H9 (cell line): ENCODE results near the gene NDST1. TPM values are rescaled to one million over a fixed set of nuclear protein-coding genes. Genes with fewer than 3 reads are reported as not detected.

Experiments used
- DNase-seq: peaks from one replicate; pipeline ENCODE4 v3.0.0-alpha.2; 2017
- H2AFZ ChIP-seq: one replicate; pipeline ENCODE4 v1.6.1; 2013; ENCODE audit warnings: mild to moderate bottlenecking, low read length, control low read depth, moderate library complexity
- H2AK5ac ChIP-seq: 2 replicates; pipeline ENCODE4 v1.6.1; 2013; ENCODE audit warnings: low read length, control low read depth, mixed read lengths; ENCODE audit not compliant: insufficient read length
- H2BK120ac ChIP-seq: one replicate; pipeline ENCODE4 v1.6.1; 2013; ENCODE audit warnings: low read depth, mild to moderate bottlenecking, low read length, control low read depth, inconsistent platforms; ENCODE audit not compliant: poor library complexity, severe bottlenecking
- H2BK12ac ChIP-seq: 2 replicates; pipeline ENCODE4 v1.6.1; 2013; ENCODE audit warnings: low read length, control low read depth, mixed read lengths, low read depth; ENCODE audit not compliant: insufficient read length
- H2BK15ac ChIP-seq: 2 replicates; pipeline ENCODE4 v1.6.1; 2013; ENCODE audit warnings: low read depth, low read length, control low read depth
- H2BK20ac ChIP-seq: one replicate; pipeline ENCODE4 v1.6.1; 2013; ENCODE audit warnings: low read depth, mild to moderate bottlenecking, low read length, control low read depth, inconsistent platforms; ENCODE audit not compliant: poor library complexity, severe bottlenecking
- H2BK5ac ChIP-seq: 2 replicates; pipeline ENCODE4 v1.6.1; 2013; ENCODE audit warnings: low read length, control low read depth, mixed read lengths; ENCODE audit not compliant: insufficient read length
- H3K14ac ChIP-seq: 2 replicates; pipeline ENCODE4 v1.6.1; 2013; ENCODE audit warnings: low read length, control low read depth; ENCODE audit not compliant: insufficient read depth
- H3K18ac ChIP-seq: 2 replicates; pipeline ENCODE4 v1.6.1; 2013; ENCODE audit warnings: low read depth, mild to moderate bottlenecking, mixed read lengths, low read length, control low read depth; ENCODE audit not compliant: insufficient read length
- H3K23ac ChIP-seq: 2 replicates; pipeline ENCODE4 v1.6.1; 2013; ENCODE audit warnings: low read length, control low read depth, mixed read lengths, low read depth; ENCODE audit not compliant: insufficient read length
- H3K23me2 ChIP-seq: 2 replicates; pipeline ENCODE4 v1.6.1; 2013; ENCODE audit warnings: low read depth, mild to moderate bottlenecking, mixed read lengths, low read length, control low read depth; ENCODE audit not compliant: insufficient read length, poor library complexity, severe bottlenecking
- H3K27ac ChIP-seq: 2 replicates; pipeline ENCODE4 v1.5.1; 2013; ENCODE audit warnings: low read length, control low read depth, mixed read lengths, low read depth; ENCODE audit not compliant: insufficient read length
- H3K27me3 ChIP-seq: 2 replicates; pipeline ENCODE4 v1.6.1; 2013; ENCODE audit warnings: low read length, control low read depth, inconsistent platforms; ENCODE audit not compliant: insufficient read depth
- H3K4ac ChIP-seq: 2 replicates; pipeline ENCODE4 v1.6.1; 2013; ENCODE audit warnings: low read depth, mild to moderate bottlenecking, control low read depth, inconsistent platforms, low read length, moderate library complexity
- H3K4me1 ChIP-seq: 2 replicates; pipeline ENCODE4 v1.6.1; 2013; ENCODE audit warnings: low read length, control low read depth, inconsistent platforms; ENCODE audit not compliant: insufficient read depth
- H3K4me2 ChIP-seq: 2 replicates; pipeline ENCODE4 v1.6.1; 2013; ENCODE audit warnings: low read length, control low read depth, mixed read lengths; ENCODE audit not compliant: insufficient read length, insufficient read depth
- H3K56ac ChIP-seq: 2 replicates; pipeline ENCODE4 v1.6.1; 2013; ENCODE audit warnings: low read depth, mild to moderate bottlenecking, mixed read lengths, low read length, control low read depth; ENCODE audit not compliant: insufficient read length
- H3K79me1 ChIP-seq: 2 replicates; pipeline ENCODE4 v1.6.1; 2013; ENCODE audit warnings: low read depth, mild to moderate bottlenecking, moderate library complexity, low read length, control low read depth, inconsistent platforms; ENCODE audit not compliant: insufficient read depth, poor library complexity, severe bottlenecking
- H3K79me2 ChIP-seq: 2 replicates; pipeline ENCODE4 v1.6.1; 2013; ENCODE audit warnings: low read length, control low read depth, inconsistent platforms; ENCODE audit not compliant: insufficient read depth
- H3K9ac ChIP-seq: 2 replicates; pipeline ENCODE4 v1.6.1; 2013; ENCODE audit warnings: low read length, control low read depth, mixed read lengths; ENCODE audit not compliant: insufficient read length; ENCODE audit errors: extremely low read depth
- H3K9me3 ChIP-seq: one replicate; pipeline ENCODE4 v1.6.1; 2013; ENCODE audit warnings: low read depth, low read length, inconsistent platforms; ENCODE audit not compliant: control insufficient read depth
- H3T11ph ChIP-seq: one replicate; pipeline ENCODE4 v1.6.1; 2013; ENCODE audit warnings: mild to moderate bottlenecking, low read length, control low read depth, inconsistent platforms
- H4K20me1 ChIP-seq: one replicate; pipeline ENCODE4 v1.6.1; 2013; ENCODE audit not compliant: control insufficient read depth, insufficient read length, insufficient read depth
- H4K5ac ChIP-seq: 2 replicates; pipeline ENCODE4 v1.6.1; 2013; ENCODE audit warnings: low read depth, mild to moderate bottlenecking, mixed read lengths, low read length, control low read depth; ENCODE audit not compliant: insufficient read length
- H4K8ac ChIP-seq: replicated peaks from 2 replicates; pipeline ENCODE4 v1.6.1; 2013; ENCODE audit warnings: low read length, control low read depth, mixed read lengths, low read depth; ENCODE audit not compliant: insufficient read length
- H4K91ac ChIP-seq: 2 replicates; pipeline ENCODE4 v1.6.1; 2013; ENCODE audit warnings: low read depth, mild to moderate bottlenecking, moderate library complexity, mixed read lengths, low read length, control low read depth; ENCODE audit not compliant: insufficient read length
- H3K27ac Mint-ChIP-seq, 3 experiments: 2 replicates in 2 of 3; 3 replicates in 1 of 3; pipeline ENCODE4 v1.8.0; 2020 to 2021; ENCODE audit warnings: mixed read lengths in 3 of 3, mild to moderate bottlenecking in 1 of 3, moderate library complexity in 1 of 3
- H3K27me3 Mint-ChIP-seq: 2 replicates; pipeline ENCODE4 v1.8.0; 2021; ENCODE audit warnings: low read depth, mild to moderate bottlenecking, moderate library complexity, mixed read lengths
- H3K36me3 Mint-ChIP-seq, 3 experiments: 2 replicates in 2 of 3; 3 replicates in 1 of 3; pipeline ENCODE4 v1.8.0; 2020 to 2021; ENCODE audit warnings: low read depth in 3 of 3, mixed read lengths in 3 of 3; ENCODE audit not compliant: insufficient read depth in 1 of 3
- H3K4me1 Mint-ChIP-seq, 2 experiments: 2 replicates each; pipeline ENCODE4 v1.8.0; 2020; ENCODE audit warnings: mixed read lengths in 2 of 2
- H3K4me3 Mint-ChIP-seq, 2 experiments: 2 replicates in 1 of 2; 3 replicates in 1 of 2; pipeline ENCODE4 v1.8.0; 2020 to 2021; ENCODE audit warnings: mild to moderate bottlenecking in 2 of 2, mixed read lengths in 2 of 2, moderate library complexity in 1 of 2
- H3K9me3 Mint-ChIP-seq, 2 experiments: 2 replicates in 1 of 2; 3 replicates in 1 of 2; pipeline ENCODE4 v1.8.0; 2020; ENCODE audit warnings: mild to moderate bottlenecking in 2 of 2, mixed read lengths in 2 of 2, moderate library complexity in 1 of 2
- CTCF ChIP-seq: fragments of 200-600 bp; sonication (generic); conservative IDR thresholded peaks from 3 replicates; pipeline ENCODE4 v1.8.0; 2021; ENCODE audit warnings: antibody characterized with exemption, mild to moderate bottlenecking
- WGBS: extraction: QIAGEN DNeasy Blood & Tissue Kit; methylation state at CpG from one replicate; pipeline ENCODE4 v1.1.7; 2013; ENCODE audit warnings: missing lambda C conversion rate, low lambda C conversion rate, mixed read lengths; ENCODE audit not compliant: insufficient read length; ENCODE audit errors: extremely low coverage; 5-methylcytosine and 5-hydroxymethylcytosine counted together
- total RNA-seq: library from RNA; stranded (reverse); gene quantifications from 2 replicates; pipeline ENCODE4 v1.2.1, GENCODE V29; 2021

The NDST1 gene
- total RNA-seq, 1 experiment from 2014 or later: 65.5 TPM

- Histone ChIP-seq H3K4me2 (no peak overlapping the region), H3K4ac (no peak overlapping the region), H2BK20ac (no peak overlapping the region), H3K27ac (no peak overlapping the region), H3K79me1 (no peaks in the 10 kb centered on the region), H4K20me1 (no peaks in the 10 kb centered on the region), H2BK120ac (no peak overlapping the region), H2AK5ac (no peak overlapping the region), H4K91ac (no peak overlapping the region), H3K18ac (no peak overlapping the region), H3K4me1 (no peaks in the 10 kb centered on the region; the same call in 1 of the 2 replicates), H2BK12ac (no peak overlapping the region), H3K79me2 (no peaks in the 10 kb centered on the region; the same call in 1 of the 2 replicates), H3K27me3 (no peaks in the 10 kb centered on the region), H2BK15ac (no peak overlapping the region), H4K8ac (no peak overlapping the region), H3K23ac (no peak overlapping the region), H3K14ac (no peak overlapping the region), H4K5ac (no peak overlapping the region), H2AFZ (no peak overlapping the region), H3K23me2 (no peaks in the 10 kb centered on the region), H3K9ac (no peak overlapping the region), H3K9me3 (no peaks in the 10 kb centered on the region), H2BK5ac (no peak overlapping the region), H3K56ac (no peak overlapping the region), H3T11ph (no peak overlapping the region)
- Mint-ChIP-seq H3K9me3 (no peaks in the 10 kb centered on the region), H3K4me1 (peaks cover 21 to 28% of the 10 kb centered on the region in 2 experiments), H3K36me3 (peaks cover 32 to 62% (median 49%) of the 10 kb centered on the region in 3 experiments; a peak in 6 of 7 replicates), H3K4me3 (no peak overlapping the region), H3K27me3 (no peaks in the 10 kb centered on the region), H3K27ac (peak overlapping the region in 1 of 3 experiments; percentile 63; a peak in 1 of 7 replicates)
- no CpG with 5 or more reads among the region's 7 CpGs for WGBS
- no peak for TF ChIP-seq CTCF
- DNase-seq: no peak
These were observed 24.2 kb downstream of the NDST1 start for GRCh38 chr5:150532151-150532550.
